GM23248 (cell line): ENCODE results near the gene PTPN14.

Experiments used
- EZH2 ChIP-seq: fragments of 200-600 bp; sonication (generic); IDR thresholded peaks from 2 replicates; pipeline ENCODE4 v1.6.1; 2018; ENCODE audit warnings: antibody characterized with exemption, mild to moderate bottlenecking; ENCODE audit not compliant: insufficient read depth, poor library complexity, severe bottlenecking
- EZH2phosphoT487 ChIP-seq: fragments of 200-600 bp; sonication (generic); IDR thresholded peaks from 2 replicates; pipeline ENCODE4 v1.6.1; 2018; ENCODE audit warnings: antibody characterized with exemption, moderate library complexity, mild to moderate bottlenecking, low read depth; ENCODE audit not compliant: insufficient read depth

- TF ChIP-seq EZH2 = no peak
- no peak for TF ChIP-seq EZH2phosphoT487
These were observed 18.1 kb upstream of the PTPN14 start for GRCh38 chr1:214569357-214570004.
